GM12878 (cell line): ENCODE data around the gene AKT1S1.

Experiments used
- CEBPB ChIP-seq, 2 experiments: fragments of 150-350 bp in 1 of 2; IDR thresholded peaks; 2 replicates each; pipeline ENCODE4 v1.6.1; 2012 to 2014; ENCODE audit warnings: low read depth in 2 of 2, low read length in 2 of 2, borderline replicate concordance in 1 of 2, inconsistent platforms in 1 of 2
- CHD2 ChIP-seq: IDR thresholded peaks from 2 replicates; pipeline ENCODE4 v1.6.1; 2011; ENCODE audit warnings: low read depth, low read length, improper control_type of control experiment, borderline replicate concordance
- CTCF ChIP-seq, 3 experiments: IDR thresholded peaks in 2 of 3; conservative IDR thresholded peaks in 1 of 3; 2 replicates each; pipeline ENCODE4 v1.5.1; 2011; ENCODE audit warnings: low read depth in 3 of 3, low read length in 3 of 3, mild to moderate bottlenecking in 3 of 3, control low read depth in 2 of 3, moderate library complexity in 2 of 3, inconsistent platforms in 1 of 3, mixed read lengths in 1 of 3; ENCODE audit not compliant: control insufficient read depth in 2 of 3, insufficient read depth in 1 of 3; ENCODE audit errors: extremely low read depth in 1 of 3
- EZH2 ChIP-seq: IDR thresholded peaks from 2 replicates; pipeline ENCODE4 v1.6.1; 2012; ENCODE audit warnings: low read depth, mild to moderate bottlenecking, control low read depth, inconsistent platforms, low read length, borderline replicate concordance; ENCODE audit not compliant: control insufficient read depth
- FOS ChIP-seq: IDR thresholded peaks from 3 replicates; pipeline ENCODE4 v1.6.1; 2011; ENCODE audit warnings: borderline replicate concordance; ENCODE audit not compliant: insufficient read length; ENCODE audit errors: extremely low read depth
- JUND ChIP-seq: IDR thresholded peaks from 2 replicates; pipeline ENCODE4 v1.6.1; 2012; ENCODE audit warnings: low read depth, mild to moderate bottlenecking, low read length, improper control_type of control experiment, moderate library complexity
- KLF5 ChIP-seq: fragments of 450-650 bp; IDR thresholded peaks from 2 replicates; pipeline ENCODE4 v1.6.1; 2014; ENCODE audit warnings: mild to moderate bottlenecking; ENCODE audit not compliant: partially characterized antibody
- NFYB ChIP-seq: IDR thresholded peaks from 2 replicates; pipeline ENCODE4 v1.6.1; 2011; ENCODE audit warnings: low read depth, mild to moderate bottlenecking, low read length, improper control_type of control experiment, moderate library complexity; ENCODE audit not compliant: insufficient read depth
- POLR2A ChIP-seq: IDR thresholded peaks from 2 replicates; pipeline ENCODE4 v1.6.1; 2011; ENCODE audit warnings: low read depth, mild to moderate bottlenecking, low read length
- RAD21 ChIP-seq: IDR thresholded peaks from 2 replicates; pipeline ENCODE4 v1.6.1; 2011; ENCODE audit warnings: mild to moderate bottlenecking, low read depth, low read length, moderate library complexity; ENCODE audit not compliant: insufficient read depth
- REST ChIP-seq: IDR thresholded peaks from 2 replicates; pipeline ENCODE4 v1.6.1; 2012; ENCODE audit warnings: mild to moderate bottlenecking, low read depth, low read length
- SIX5 ChIP-seq: IDR thresholded peaks from 2 replicates; pipeline ENCODE4 v1.6.1; 2011; ENCODE audit warnings: mild to moderate bottlenecking, low read depth, low read length, moderate library complexity; ENCODE audit not compliant: severe bottlenecking
- ZNF207 ChIP-seq: fragments of 450-650 bp; IDR thresholded peaks from 2 replicates; pipeline ENCODE4 v1.6.1; 2014; ENCODE audit warnings: antibody characterized with exemption, mild to moderate bottlenecking, borderline replicate concordance
- ZNF622 ChIP-seq: fragments of 450-650 bp; IDR thresholded peaks from 2 replicates; pipeline ENCODE4 v1.6.1; 2017; ENCODE audit warnings: mild to moderate bottlenecking, inconsistent platforms

- TF ChIP-seq CTCF (IDR thresholded peaks at IDR 0.05 in 2 of 3, conservative IDR thresholded peaks at IDR 0.05 in 1 of 3; ENCODE audit: control insufficient read depth in 2 of 3, extremely low read depth in 1 of 3, insufficient read depth in 1 of 3, low read depth in 3 of 3, low read length in 3 of 3) (no peak), CHD2 (no peak), JUND (no peak), SIX5 (no peak), FOS (no peak), NFYB (no peak), KLF5 (no peak), RAD21 (no peak), CEBPB (IDR thresholded peaks at IDR 0.05; ENCODE audit: borderline replicate concordance in 1 of 2, low read depth in 2 of 2, low read length in 2 of 2) (no peak), EZH2 (no peak), ZNF207 (no peak), REST (no peak), ZNF622 (no peak), POLR2A (no peak)
Measured at GRCh38 chr19:49829200-49829599, 48.0 kb downstream of the AKT1S1 start.
